UCSD-AML1 (cell line): ENCODE data around the gene ABHD3.
A peak's percentile ranks its signal among the peaks of the same experiment; 100 is the strongest.
"Not testable (repeated sequence)": the region's sequence is repeated elsewhere in the genome, so short reads cannot be mapped to it uniquely, and the experiment has no call there.

ENCODE experiments used
- DNase-seq: peaks from one replicate; lab custom pipeline; 2025; ENCODE audit not compliant: unreplicated experiment; lab: John Stamatoyannopoulos, UW

Gene ABHD3

GRCh38 chr18:21653361-21653760, 51.2 kb downstream of the ABHD3 start:
- no peak for DNase-seq

- no peak for DNase-seq
These were observed 52.5 kb downstream of the ABHD3 start for GRCh38 chr18:21652073-21652472.

DNA sequence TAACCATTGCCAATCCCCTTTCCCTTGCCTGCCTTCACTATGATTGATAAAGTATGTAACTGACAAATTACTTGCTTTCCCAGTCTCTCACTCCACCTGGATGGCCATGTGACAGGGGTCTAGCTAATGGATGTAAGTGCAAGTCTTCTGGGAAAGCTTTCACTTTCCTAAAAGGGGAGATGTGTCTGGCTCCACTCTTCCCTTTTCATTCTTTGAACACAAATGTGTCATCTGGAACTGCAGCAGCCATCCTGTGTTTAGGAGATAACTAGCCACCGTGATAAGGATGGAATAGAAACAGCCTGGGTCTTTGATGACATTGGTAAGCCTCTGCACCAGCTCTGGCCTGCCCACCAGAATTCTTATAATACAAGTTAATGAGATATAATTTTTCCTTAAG, 54.3 kb downstream of the ABHD3 start:
- DNase-seq = no peak

- not testable (repeated sequence) for DNase-seq
These were observed 64.2 kb downstream of the ABHD3 start for GRCh38 chr18:21640375-21640774.

- DNase-seq = no peak
These were observed 65.8 kb downstream of the ABHD3 start for GRCh38 chr18:21638822-21639221.

DNA sequence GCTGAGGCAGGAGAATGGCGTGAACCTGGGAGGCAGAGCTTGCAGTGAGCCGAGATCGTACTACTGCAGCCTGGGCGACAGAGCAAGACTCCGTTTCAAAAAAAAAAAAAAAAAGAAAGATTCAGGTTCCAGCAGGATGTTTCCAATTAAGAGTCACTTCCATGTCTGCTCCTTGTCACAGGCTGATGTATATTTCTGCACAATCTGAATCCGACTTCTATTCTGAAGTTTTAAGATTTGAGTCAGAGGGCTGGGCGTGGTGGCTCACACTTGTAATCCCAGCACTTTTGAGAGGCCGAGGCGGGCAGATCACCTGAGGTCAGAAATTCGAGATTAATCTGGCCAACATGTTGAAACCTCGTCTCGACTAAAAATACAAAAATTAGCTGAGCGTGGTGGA, 67.8 kb downstream of the ABHD3 start:
- no peak for DNase-seq

- DNase-seq = no peak
These were observed 69.9 kb downstream of the ABHD3 start for GRCh38 chr18:21634588-21635199.

- no peak for DNase-seq
These were observed 72.2 kb downstream of the ABHD3 start for GRCh38 chr18:21632393-21632792.

DNA sequence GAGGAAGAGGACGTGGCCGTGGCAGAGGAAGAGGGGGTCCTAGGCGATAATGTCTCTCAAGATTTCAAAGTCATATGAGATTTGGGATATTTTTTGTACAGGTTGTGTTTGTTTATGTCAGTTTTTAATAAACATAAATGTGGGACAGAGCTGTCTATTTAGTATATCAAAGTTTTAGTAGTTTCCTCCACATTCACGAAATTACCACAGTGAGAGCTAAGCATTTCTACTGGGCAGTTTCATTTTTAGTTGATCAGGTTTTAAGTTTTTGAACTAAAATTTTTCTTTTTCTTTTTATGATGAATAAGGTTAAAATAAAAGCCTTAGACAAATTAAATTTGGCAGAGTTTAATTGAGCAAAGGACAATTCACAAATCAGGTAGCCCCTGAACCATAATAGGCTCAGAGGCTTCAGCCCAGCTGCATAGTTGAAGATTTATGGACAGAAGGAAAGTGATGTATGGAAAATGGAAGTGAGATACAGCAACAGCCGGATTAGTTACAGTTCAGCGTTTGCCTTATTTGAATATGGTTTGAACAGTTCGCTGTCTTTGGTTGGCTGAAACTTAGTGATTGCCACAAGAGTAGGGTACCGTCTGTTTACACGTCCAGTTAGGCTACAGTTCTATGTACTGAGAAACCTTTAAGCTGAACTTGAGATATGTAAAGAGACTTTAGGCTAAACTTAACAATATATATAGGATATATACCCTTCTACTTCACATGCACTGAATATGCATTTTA, 75.3 kb downstream of the ABHD3 start:
- no peak for DNase-seq

DNA sequence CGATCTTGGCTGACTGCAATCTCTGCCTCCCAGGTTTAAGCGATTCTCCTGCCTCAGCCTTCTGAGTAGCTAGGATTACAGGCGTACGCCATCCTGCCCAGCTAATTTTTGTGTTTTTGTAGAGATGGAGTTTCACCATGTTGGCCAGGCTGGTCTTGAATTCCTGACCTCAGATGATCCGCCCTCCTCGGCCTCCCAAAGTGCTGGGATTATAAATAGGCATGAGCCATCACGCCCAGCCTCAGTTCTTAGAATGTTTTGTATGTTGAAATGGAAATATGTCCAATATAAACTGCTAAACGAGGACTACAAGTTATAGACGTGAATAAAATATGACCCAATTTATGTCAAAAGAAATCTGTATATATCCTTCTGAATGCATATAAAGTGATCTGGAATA, 82.9 kb downstream of the ABHD3 start:
- DNase-seq = not testable (repeated sequence)

DNA sequence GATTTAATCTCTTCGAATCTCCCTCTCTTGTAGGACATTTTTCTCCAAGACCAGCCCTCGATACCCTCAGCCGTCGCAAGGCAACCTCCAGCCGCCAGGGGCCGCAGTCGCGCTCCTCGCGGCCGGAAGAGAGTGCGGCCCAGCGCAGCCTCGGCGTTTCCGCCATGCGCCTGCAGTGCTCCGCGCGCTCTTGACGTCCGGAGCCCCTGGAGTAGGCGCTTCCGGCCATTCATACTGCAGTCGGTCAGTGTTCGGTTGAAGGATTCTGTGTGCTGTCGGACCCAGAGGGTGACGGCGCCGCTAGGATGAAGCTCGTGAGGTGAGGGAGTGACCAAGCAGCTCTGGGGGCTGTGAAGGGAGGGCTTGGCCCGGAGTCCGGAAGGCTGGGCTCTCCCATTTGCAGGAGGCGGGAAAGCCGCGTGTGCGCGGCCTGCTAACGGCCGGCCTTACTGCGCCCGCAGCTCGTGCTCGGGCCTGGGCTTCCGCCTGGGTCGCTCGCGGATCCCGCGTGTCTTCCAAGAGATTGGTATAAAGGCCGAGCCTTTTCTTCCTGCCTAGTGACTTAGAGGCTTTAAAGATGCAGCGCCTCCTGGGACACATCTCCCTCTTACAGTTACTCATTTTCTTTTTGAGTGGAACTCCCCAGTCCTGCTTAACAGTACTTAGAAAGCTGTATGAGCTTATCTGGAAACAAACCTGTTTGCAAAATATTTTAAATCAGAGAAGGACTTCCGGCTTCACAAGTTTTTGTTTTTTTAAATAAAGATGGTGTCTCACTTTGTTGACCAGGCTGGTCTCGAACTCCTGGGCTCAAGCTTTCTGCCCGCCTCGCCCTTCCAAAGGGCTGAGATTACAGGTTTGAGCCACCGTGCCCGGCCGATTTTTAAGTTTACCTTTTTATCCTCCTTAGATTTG, 92.2 kb downstream of the ABHD3 start, which contains the start of gene SNRPD1:
Gene SNRPD1, plus strand, starts transcription at position 190 of the 915 bp plus-strand sequence. Its CDS starts 116 bp downstream, at position 306.
- DNase-seq = peak; percentile 94

GRCh38 chr18:21611401-21612124, 93.0 kb downstream of the ABHD3 start:
- not testable (repeated sequence) for DNase-seq

DNA sequence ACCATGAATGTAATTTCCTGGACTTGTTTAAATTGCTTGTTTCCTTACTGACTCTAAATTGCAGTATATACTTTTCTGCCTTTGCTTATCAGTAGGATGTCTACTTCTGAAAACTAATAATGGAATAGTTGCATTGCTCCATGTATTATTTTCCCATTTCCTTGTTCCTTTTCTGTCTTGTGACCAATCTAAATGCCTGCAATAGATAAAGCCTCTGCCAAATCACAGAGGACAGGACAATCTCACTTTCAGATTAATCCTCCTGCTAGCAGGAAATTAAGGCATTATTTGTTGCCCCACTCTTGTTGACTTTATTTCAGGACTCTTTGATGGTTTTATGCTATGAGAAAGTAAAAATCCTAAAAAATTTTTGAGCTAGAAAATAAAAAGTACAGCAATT, 99.4 kb downstream of the ABHD3 start:
- DNase-seq = no peak

GRCh38 chr18:21604671-21605070, 99.9 kb downstream of the ABHD3 start:
- DNase-seq = no peak

GRCh38 chr18:21602299-21602587, 102.3 kb downstream of the ABHD3 start:
- DNase-seq = peak; percentile 41
